Cardiac septum (tissue), 1 donor: Measurements from ENCODE around the gene GRK5. TPM values are rescaled to one million over a fixed set of nuclear protein-coding genes. Genes with fewer than 3 reads are reported as not detected.
"Not testable (repeated sequence)": the region's sequence is repeated elsewhere in the genome, so short reads cannot be mapped to it uniquely, and the experiment has no call there.

Source experiments
- DNase-seq: peaks from one replicate; pipeline ENCODE4 v3.0.0-alpha.2; 2020; ENCODE audit warnings: low spot score
- intact Hi-C: fragments of 100-400 bp; cut with DNase I; formaldehyde crosslinking; loops from one replicate; pipeline ENCODE4 v1.14.0; 2022
- total RNA-seq: library from RNA; stranded (reverse); fragmentation: NEBNext Ultra II Directional; extraction: Animal tissue kit (Norgen Biotek cat#: 25700); gene quantifications from one replicate; pipeline ENCODE4 v1.2.1, GENCODE V29; 2021
- donor health status: DM: no; HTN: no; CAD: no.

GRK5 gene
- total RNA-seq, 1 donor from 2014 or later: 17.6 TPM

DNA sequence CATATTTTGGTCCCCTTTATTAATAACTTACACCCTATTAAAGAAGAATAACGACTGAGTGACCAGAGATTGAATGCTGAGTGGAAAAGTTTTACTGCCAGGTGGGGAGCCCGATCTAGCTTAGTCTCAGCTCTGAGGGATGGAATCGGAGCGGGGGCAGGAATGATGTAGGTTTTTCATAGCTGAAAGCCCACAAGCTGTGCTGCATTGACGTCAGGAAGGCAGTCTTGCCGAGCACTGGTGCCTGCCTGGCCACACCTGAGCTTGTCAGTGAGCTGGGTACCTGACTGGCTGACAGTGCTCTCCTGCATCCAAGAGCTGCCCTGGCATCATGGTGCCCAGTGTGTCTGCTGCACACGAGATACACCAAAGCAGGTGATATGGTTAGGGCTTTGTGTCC is 34.8 kb downstream of the GRK5 start:
- intact Hi-C loops: no loop called here
- DNase-seq: no peak

- intact Hi-C loops: no loop called here
- no peak for DNase-seq
These were observed 36.1 kb downstream of the GRK5 start for GRCh38 chr10:119243488-119243887.

DNA sequence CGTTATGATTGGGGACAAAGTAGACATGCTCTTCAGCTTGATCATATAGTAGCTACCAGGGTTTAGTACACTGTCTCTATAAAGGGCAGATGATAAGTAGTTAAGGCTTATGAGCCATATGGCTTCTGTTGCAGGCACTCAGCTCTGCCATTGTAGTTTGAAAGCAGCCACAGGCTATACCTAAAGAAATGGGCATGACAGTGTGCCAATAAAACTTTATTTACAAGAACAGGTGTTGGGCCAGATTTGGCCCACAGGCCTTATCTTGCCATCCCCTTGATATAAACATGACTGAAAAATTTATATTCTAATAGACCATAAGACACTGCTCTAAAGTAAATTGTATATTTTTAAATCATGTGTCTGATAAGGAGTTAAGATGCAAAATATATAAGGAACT is 36.6 kb downstream of the GRK5 start:
- DNase-seq: no peak
- intact Hi-C loops: no loop called here

GRCh38 chr10:119245272-119245671 is 37.9 kb downstream of the GRK5 start:
- no peak for DNase-seq
- intact Hi-C loops: no loop called here

DNA sequence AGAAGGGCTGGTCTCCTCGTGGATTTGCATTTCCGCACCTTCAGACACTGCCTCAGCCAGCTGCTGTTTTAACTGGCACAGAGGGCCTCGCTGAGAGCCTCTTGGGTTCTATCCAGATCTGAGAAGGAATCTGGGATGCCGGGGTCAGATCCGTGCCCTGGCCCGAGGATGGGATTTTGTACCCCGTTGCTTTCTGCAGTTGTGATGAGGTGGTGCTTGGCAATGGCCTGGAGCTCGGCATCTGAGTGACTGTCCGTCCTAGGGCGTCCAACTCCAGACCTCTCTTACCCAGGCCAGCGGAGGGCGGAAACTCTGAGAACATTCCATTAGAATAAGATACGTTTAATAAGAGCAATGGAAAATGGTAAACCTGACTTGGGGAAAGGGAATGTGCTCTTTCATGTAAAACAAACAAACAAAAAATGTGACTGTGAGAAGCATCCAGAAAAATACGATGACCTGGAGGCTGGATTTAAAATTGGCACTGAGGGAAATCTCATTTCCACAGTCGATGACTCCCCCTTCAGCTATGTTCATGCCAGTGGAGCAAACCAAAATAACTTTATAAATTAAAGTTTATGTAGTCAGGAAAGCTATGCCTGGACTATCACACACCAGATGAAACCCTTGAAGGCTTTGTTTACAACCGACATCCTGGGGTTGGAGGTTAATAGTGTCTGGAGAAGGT is 39.6 kb downstream of the GRK5 start:
- DNase-seq: no peak
- intact Hi-C loops: no loop called here

- intact Hi-C loops: no loop called here
- no peak for DNase-seq
These were observed 40.2 kb downstream of the GRK5 start for GRCh38 chr10:119247550-119247894.

- DNase-seq: no peak
- intact Hi-C loops: no loop called here
These were observed 40.8 kb downstream of the GRK5 start for GRCh38 chr10:119248184-119248583.

GRCh38 chr10:119248681-119249080 is 41.3 kb downstream of the GRK5 start:
- DNase-seq: no peak
- intact Hi-C loops: no loop called here

- intact Hi-C loops: loop anchor here (5.0 kb wide), 1 partner anchor 43 kb away; the partner anchor contains the start of gene GRK5
- no peak for DNase-seq
These were observed 43.4 kb downstream of the GRK5 start for GRCh38 chr10:119250641-119251314.

GRCh38 chr10:119251315-119251708 is 43.9 kb downstream of the GRK5 start:
- intact Hi-C loops: loop anchor here (5.0 kb wide), 1 partner anchor 44 kb away; the partner anchor contains the start of gene GRK5
- no peak for DNase-seq

DNA sequence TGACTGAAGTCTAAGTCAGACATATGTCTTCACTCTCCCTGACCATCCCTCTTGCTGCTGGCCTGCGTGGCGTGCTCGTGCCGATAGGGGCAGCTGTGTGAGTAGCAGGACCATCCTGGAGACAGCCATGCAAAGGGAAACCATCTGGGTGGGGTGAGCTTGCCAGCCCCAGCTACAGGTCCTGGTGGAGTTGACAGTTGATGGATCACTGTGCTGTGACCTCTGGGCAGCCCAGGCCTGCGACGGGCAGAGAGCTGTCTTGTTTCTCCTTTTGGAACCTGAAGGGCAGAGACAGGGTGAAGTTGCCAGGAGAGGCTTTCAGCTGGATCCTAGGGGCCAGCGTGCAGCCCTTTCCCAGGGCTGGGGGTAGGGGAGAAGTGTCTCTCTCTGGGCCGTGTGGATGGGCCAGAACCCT is 44.7 kb downstream of the GRK5 start:
- DNase-seq: no peak
- intact Hi-C loops: loop anchor here (5.0 kb wide), 1 partner anchor 45 kb away; the partner anchor contains the start of gene GRK5

- intact Hi-C loops: loop anchor here (5.0 kb wide), 1 partner anchor 45 kb away; the partner anchor contains the start of gene GRK5
- DNase-seq: no peak
These were observed 45.2 kb downstream of the GRK5 start for GRCh38 chr10:119252470-119253151.

DNA sequence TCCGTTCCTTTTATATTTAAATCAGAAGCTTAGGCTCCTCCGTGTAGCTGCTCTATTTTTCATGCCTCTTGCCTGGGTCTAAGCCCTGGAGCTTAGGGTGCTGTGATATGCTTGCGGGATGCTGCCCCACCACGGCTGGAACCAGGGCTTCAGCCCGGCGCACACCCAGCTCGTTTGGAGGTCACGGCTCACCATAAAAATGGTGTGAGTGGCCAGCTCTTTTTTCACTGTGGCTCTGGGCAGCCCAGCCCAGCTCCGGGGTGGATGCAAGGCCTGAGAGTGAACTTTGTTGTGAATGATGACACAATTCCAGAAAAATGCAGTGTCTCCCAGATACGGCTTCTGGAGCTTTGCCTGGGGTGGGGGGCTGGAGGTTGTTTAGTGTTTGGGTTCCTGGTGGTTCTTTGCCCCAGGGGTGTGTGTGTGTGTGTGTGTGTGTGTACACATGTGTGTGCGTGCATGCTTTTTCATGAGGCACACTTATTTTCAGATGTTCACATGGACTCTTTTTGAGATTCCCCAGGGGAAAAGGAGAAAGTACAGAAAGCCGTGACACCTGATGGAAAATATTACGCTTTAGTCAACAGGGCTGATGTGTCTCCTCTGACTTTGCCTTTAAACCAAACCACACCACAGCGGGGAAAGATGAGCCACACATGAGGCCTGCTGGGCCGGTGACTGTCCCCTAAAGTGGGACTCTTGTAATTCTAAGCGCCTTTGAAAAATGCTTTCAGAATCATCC is 46.2 kb downstream of the GRK5 start:
- intact Hi-C loops: loop anchor here (5.0 kb wide), 1 partner anchor 46 kb away; the partner anchor contains the start of gene GRK5
- no peak for DNase-seq

DNA sequence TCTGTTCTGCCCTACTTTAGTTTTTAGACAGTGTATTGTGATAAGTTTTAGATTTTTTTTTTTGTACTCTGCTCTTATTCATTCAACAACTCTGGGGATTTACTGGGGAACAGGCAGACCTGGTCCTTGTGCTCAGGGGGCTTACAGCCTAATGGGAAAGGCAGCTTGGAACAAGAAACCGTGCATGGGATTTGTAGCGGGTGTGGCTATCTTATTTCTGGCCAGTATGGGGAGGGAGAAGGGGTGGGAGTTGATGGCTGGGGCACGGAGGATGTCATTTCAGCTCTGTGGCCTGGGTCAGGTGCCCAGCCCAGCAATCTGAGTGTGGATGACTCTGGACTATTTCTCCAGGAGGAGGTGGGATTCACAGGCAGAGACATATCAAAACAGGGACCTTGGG is 47.0 kb downstream of the GRK5 start:
- intact Hi-C loops: loop anchor here (5.0 kb wide), 1 partner anchor 47 kb away; the partner anchor contains the start of gene GRK5

DNA sequence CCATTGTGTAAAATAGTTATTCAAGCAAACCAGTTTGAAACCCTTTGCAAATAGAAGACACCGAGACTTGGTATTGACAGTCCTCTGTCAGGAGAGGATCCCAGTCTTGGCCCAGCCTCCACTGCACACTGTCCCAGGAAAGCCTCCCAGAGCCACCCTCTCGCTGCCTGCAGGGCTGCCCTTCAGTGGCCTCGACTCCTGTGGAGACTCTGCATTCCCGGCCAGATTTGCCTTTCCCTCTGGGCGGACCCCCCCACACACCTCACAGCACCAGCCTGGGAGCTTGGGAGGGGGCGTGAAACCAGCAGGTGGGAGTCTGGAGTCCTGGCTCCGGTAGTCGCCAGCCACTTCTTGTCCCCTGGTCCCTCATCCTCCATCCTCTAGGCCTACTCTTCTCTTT is 48.7 kb downstream of the GRK5 start:
- DNase-seq: no peak
- intact Hi-C loops: no loop called here

More for the DNA sequence above, 47.0 kb downstream of the GRK5 start:
- no peak for DNase-seq

DNA sequence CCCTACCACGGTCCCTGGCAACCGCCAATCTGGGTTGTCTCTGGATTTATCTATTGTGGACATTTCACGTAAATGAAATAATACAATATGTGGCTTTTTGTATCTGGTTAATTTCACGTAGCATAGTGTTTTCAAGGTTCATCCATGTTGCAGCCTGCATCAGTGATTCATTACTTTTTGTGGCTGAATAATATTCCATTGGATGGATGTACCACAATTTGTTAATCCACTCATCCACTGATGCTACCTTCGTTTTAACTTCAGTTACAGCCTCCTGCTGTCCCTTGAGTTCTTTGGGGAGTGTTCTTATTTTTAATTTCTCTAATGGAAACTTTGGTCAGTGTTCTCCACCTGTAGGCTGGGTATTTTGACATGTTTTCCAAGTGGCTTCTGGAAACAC is 49.5 kb downstream of the GRK5 start:
- intact Hi-C loops: no loop called here
- DNase-seq: no peak

GRCh38 chr10:119257899-119258419 is 50.6 kb downstream of the GRK5 start:
- intact Hi-C loops: no loop called here
- DNase-seq: no peak

DNA sequence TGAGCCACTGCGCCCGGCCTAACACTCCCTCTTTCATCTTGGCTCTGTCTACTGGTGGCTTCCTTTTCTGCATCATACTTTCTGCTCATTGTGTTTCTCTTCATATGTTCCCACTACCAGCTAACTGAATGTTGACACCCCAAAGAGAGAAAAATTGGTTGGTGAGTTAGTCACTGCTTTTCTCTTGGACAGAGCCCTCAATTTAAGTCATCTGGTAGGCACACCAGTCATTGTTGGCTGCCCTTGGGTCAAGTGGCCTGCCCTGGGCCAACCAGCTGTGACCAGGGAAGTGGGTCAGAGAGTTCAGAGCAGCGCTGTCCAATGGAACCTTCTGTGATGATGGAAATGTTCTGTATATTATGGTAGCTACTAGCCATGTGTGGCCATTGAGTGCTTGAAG is 52.0 kb downstream of the GRK5 start:
- intact Hi-C loops: no loop called here
- DNase-seq: no peak

DNA sequence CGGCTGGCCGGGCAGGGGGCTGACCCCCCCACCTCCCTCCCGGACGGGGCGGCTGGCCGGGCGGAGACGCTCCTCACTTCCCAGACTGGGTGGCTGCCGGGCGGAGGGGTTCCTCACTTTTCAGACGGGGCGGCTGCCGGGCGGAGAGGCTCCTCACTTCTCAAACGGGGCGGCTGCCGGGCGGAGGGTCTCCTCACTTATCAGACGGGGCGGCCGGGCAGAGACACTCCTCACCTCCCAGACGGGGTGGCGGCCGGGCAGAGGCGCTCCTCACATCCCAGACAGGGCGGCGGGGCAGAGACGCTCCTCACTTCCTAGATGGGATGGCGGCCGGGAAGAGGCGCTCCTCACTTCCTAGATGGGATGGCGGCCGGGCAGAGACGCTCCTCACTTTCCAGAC is 53.6 kb downstream of the GRK5 start:
- intact Hi-C loops, DNase-seq: not testable (repeated sequence)
